Muscle of back (tissue), 11 donors: Measurements from ENCODE around the gene ADAMTS2. TPM values are rescaled to one million over a fixed set of nuclear protein-coding genes. Genes with fewer than 3 reads are reported as not detected.
"Not testable (repeated sequence)": the region's sequence is repeated elsewhere in the genome, so short reads cannot be mapped to it uniquely, and the experiment has no call there.

Experiments used
- DNase-seq, 3 donors: peaks; one replicate each; pipeline versions ENCODE4 v3.0.0 to v3.0.0-alpha.2; 2013
- polyA plus RNA-seq, 10 donors: library from polyadenylated mRNA; unstranded; fragments of 120-200 nt; gene quantifications; one replicate each; pipeline ENCODE4 v1.2.1, GENCODE V29; 2013; ENCODE audit not compliant: insufficient read length in 10 of 10

ADAMTS2 gene
- polyA plus RNA-seq, 10 donors, result 26.0 to 52.8 (median 42.1) TPM

DNA sequence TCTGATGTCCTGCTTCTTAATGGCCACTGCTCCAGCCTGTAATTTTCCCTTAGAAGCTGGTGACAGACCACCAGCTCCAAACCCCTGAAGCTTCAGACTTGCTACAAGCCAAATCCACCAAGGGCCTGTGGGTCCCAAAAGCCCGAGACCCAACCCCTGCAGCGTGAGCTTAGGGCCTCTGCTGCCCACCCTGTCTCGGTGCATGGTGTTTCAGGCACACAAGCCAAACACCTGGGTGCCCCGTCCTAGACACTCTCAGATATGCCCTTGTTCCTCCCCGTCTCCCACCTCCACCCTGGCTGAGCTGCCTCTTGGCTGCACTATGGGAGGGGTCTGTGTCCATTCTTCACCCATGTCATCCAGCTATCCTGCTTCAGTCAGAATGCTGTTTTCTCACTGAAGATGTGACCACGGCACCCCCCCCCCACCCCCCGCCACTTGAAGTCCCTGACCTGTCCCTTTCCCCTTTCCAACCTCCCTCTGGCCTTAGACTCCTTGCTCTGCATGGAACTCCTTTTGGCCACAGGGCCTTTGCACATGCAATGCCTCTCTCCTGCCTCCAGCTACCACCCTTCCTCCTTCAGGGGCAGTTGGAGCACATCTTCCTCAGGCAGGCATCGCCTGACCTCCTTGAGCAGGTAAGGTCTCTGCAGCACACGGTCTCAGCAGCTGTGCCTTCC is 229.3 kb downstream of the ADAMTS2 start:
- no peak for DNase-seq

- DNase-seq, result no peak
These were observed 230.0 kb downstream of the ADAMTS2 start for GRCh38 chr5:179115307-179115706.

DNA sequence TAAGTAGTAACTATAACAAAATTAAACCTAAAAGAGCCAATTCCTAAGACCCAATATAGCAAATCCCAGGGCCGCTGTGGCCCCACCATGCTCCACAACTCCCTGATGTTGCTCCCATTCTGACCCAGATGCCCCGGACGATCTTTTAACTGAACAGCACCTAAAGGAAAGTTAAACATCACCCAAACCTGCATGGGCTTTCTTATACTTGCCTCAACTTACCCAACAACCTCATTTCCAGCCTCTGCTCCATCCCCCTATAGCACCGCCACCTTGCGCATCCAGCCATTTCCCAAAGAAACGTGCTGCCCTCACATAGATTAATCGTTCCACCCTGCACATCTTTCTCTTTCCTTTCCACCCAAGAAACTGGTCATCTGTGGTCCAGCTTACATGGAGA is 230.5 kb downstream of the ADAMTS2 start:
- no peak for DNase-seq

GRCh38 chr5:179113945-179114641 is 231.2 kb downstream of the ADAMTS2 start:
- no peak for DNase-seq

DNA sequence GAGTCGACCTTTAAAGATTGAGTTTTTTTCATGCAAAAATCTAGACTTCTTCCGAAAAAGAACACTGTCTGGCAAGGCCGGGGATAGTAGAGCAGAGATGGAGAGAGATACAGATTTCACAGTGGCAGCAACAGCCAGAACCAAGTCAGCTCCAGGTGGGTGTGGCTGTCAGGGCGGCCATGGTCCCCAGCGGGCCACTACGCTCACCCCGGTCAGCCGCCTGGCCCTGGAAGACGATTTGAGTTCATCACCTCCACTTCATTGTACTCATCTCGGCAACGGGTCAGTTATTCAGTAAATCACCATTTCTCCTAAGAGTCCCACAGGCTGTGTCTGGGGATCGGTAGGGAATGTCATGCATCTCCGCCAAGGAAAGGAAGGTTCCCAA is 232.1 kb downstream of the ADAMTS2 start:
- no peak for DNase-seq

GRCh38 chr5:179112469-179113142 is 232.7 kb downstream of the ADAMTS2 start:
- DNase-seq, result no peak

- no peak for DNase-seq
These were observed 233.7 kb downstream of the ADAMTS2 start for GRCh38 chr5:179111267-179112207.

DNA sequence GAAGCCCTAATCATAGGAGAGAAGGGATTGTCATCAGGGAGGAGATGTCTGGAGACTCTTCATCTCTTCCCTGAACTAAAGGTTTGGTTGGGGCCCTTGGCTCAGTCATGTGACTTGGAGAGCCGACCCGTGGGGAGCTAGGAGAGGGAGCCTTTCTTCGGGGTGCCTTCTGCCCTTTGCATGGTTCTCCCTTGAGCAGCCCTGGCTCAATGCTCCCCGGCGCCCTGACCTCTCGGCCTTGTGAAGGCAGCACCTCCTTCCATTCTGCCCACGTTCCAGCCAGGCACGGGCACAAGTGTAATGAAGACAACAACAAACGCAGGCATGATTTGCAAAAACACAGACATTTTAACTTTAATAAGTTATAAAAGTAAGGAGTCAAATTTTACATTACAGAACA is 234.7 kb downstream of the ADAMTS2 start:
- DNase-seq, result no peak

DNA sequence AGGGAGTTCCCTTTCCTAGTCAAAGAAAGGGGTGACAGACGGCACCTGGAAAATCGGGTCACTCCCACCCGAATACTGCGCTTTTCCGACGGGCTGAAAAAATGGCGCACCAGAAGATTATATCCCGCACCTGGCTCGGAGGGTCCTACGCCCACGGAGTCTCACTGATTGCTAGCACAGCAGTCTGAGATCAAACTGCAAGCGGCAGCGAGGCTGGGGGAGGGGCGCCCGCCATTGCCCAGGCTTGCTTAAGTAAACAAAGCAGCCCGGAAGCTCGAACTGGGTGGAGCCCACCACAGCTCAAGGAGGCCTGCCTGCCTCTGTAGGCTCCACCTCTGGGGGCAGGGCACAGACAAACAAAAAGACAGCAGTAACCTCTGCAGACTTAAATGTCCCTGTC is 244.0 kb downstream of the ADAMTS2 start:
- not testable (repeated sequence) for DNase-seq

GRCh38 chr5:179089502-179089901 is 255.8 kb downstream of the ADAMTS2 start:
- DNase-seq, result no peak

GRCh38 chr5:179080724-179081123 is 264.5 kb downstream of the ADAMTS2 start:
- DNase-seq, result no peak

GRCh38 chr5:179079165-179079987 is 265.9 kb downstream of the ADAMTS2 start:
- no peak for DNase-seq

GRCh38 chr5:179065703-179066102 is 279.6 kb downstream of the ADAMTS2 start:
- DNase-seq, result no peak

DNA sequence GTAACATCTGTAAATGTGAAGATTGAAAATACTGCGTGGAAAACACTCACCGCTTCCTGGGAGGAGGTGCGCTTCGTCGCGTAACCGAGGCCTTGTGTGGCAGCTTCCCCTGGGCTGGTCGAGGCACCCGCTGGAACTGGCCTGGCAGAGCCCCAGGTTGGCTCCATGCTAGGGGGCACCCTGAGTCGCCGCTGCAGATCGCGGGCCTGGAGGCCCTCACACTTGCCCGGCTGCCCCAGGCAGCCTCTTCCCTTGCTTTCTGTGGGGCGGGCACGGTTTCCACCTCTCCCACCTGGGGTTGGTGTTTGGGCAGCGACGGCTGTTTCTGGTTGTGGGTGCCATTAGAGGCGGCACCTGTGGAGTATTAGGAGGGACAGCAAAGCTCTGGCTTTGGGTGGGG is 284.2 kb downstream of the ADAMTS2 start:
- DNase-seq, result no peak

Other genes starting within 250 kb of the ADAMTS2 start
- gene RUFY1, start 205.1 kb upstream of the ADAMTS2 start, polyA plus RNA-seq, result 10 to 100 TPM; 29.3 to 39.0 (median 34.6) TPM